GM12878 (cell line): Measurements from ENCODE around the gene STEAP2. TPM values are rescaled to one million over a fixed set of nuclear protein-coding genes. Genes with fewer than 3 reads are reported as not detected.

Source experiments
- BCL11A ChIP-seq: IDR thresholded peaks from 2 replicates; pipeline ENCODE4 v1.6.1; 2011; ENCODE audit warnings: low read depth, low read length
- BRCA1 ChIP-seq: IDR thresholded peaks from 2 replicates; pipeline ENCODE4 v1.6.1; 2011; ENCODE audit warnings: low read depth, low read length, improper control_type of control experiment
- CBFB ChIP-seq: IDR thresholded peaks from 2 replicates; pipeline ENCODE4 v1.6.1; 2016; ENCODE audit warnings: antibody characterized with exemption, low read depth
- CHD1 ChIP-seq: IDR thresholded peaks from 2 replicates; pipeline ENCODE4 v1.6.1; 2012; ENCODE audit warnings: low read depth, low read length, improper control_type of control experiment
- CREB1 ChIP-seq: IDR thresholded peaks from 2 replicates; pipeline ENCODE4 v1.6.1; 2012; ENCODE audit warnings: low read depth, mild to moderate bottlenecking, inconsistent platforms
- ESRRA ChIP-seq: IDR thresholded peaks from 2 replicates; pipeline ENCODE4 v1.6.1; 2012; ENCODE audit warnings: mild to moderate bottlenecking, low read length, improper control_type of control experiment
- FOS ChIP-seq: IDR thresholded peaks from 3 replicates; pipeline ENCODE4 v1.6.1; 2011; ENCODE audit warnings: borderline replicate concordance; ENCODE audit not compliant: insufficient read length; ENCODE audit errors: extremely low read depth
- FOXK2 ChIP-seq: fragments of 450-650 bp; IDR thresholded peaks from 2 replicates; pipeline ENCODE4 v1.6.1; 2017; ENCODE audit warnings: mild to moderate bottlenecking, moderate library complexity
- IKZF1 ChIP-seq: fragments of 450-650 bp; conservative IDR thresholded peaks from 2 replicates; pipeline ENCODE4 v1.6.1; 2017; ENCODE audit warnings: antibody characterized with exemption, mild to moderate bottlenecking
- IRF4 ChIP-seq: IDR thresholded peaks from 2 replicates; pipeline ENCODE4 v1.6.1; 2011; ENCODE audit warnings: low read depth, low read length
- JUNB ChIP-seq: IDR thresholded peaks from 2 replicates; pipeline ENCODE4 v1.6.1; 2016; ENCODE audit warnings: antibody characterized with exemption, mild to moderate bottlenecking
- MYC ChIP-seq: IDR thresholded peaks from 2 replicates; pipeline ENCODE4 v1.6.1; 2011; ENCODE audit warnings: mild to moderate bottlenecking, low read length, moderate library complexity, inconsistent platforms; ENCODE audit not compliant: insufficient read depth, insufficient replicate concordance, insufficient read length, severe bottlenecking
- PAX8 ChIP-seq: fragments of 450-650 bp; IDR thresholded peaks from 2 replicates; pipeline ENCODE4 v1.6.1; 2017; ENCODE audit warnings: mild to moderate bottlenecking, moderate library complexity
- POLR2A ChIP-seq: IDR thresholded peaks from 2 replicates; pipeline ENCODE4 v1.6.1; 2011; ENCODE audit warnings: low read depth, mild to moderate bottlenecking, low read length
- POU2F2 ChIP-seq: IDR thresholded peaks from 3 replicates; pipeline ENCODE4 v1.6.1; 2011; ENCODE audit warnings: low read depth, mild to moderate bottlenecking, low read length, borderline replicate concordance
- TAF1 ChIP-seq: IDR thresholded peaks from 2 replicates; pipeline ENCODE4 v1.6.1; 2011; ENCODE audit warnings: mild to moderate bottlenecking, low read depth, low read length, borderline replicate concordance
- polyA plus RNA-seq, 11 experiments: library from polyadenylated mRNA; depleted of rRNA in 4 of 11; unstranded in 6 of 11; stranded (reverse) in 5 of 11; fragments of >200 nt; fragmentation: Nextera tagmentation in 4 of 11; fragmentation: Illumina TruSeq in 1 of 11; extraction: Ambion mirVana in 4 of 11; extraction: Trizol in 1 of 11; gene quantifications; 1 replicate in 1 of 11; 2 replicates in 10 of 11; pipeline versions ENCODE4 v1.2.1 to v1.2.3, GENCODE V29; 2011 to 2016; ENCODE audit warnings: inconsistent platforms in 2 of 11, missing spikeins in 2 of 11, low read depth in 1 of 11
- total RNA-seq, 4 experiments: library from RNA; depleted of rRNA in 3 of 4; stranded (reverse); fragments of >200 nt in 3 of 4; fragmentation: Illumina TruSeq in 1 of 4; extraction: Trizol in 1 of 4; gene quantifications; 2 replicates each; pipeline versions ENCODE4 v1.2.1 to v1.2.3, GENCODE V29; 2013 to 2021
- TF ChIP-seq, protein P1 (sequence below): IDR thresholded peaks from 2 replicates; pipeline ENCODE4 v1.6.1; 2011; ENCODE audit warnings: borderline replicate concordance, low read depth, mild to moderate bottlenecking, moderate library complexity, low read length; ENCODE audit not compliant: insufficient read depth, poor library complexity, severe bottlenecking
- TF ChIP-seq, protein P2 (sequence below): fragments of 450-650 bp; IDR thresholded peaks from 2 replicates; pipeline ENCODE4 v1.6.1; 2016; ENCODE audit warnings: mild to moderate bottlenecking
- TF ChIP-seq, protein P3 (sequence below): IDR thresholded peaks from 2 replicates; pipeline ENCODE4 v1.6.1; 2011; ENCODE audit warnings: borderline replicate concordance, low read depth, mild to moderate bottlenecking, moderate library complexity, mixed read lengths, low read length; ENCODE audit not compliant: insufficient read depth; ENCODE audit errors: extremely low read length
- TF ChIP-seq, protein P4 (sequence below): fragments of 150-350 bp; IDR thresholded peaks from 2 replicates; pipeline ENCODE4 v1.6.1; 2016; ENCODE audit warnings: low read depth, low read length
- TF ChIP-seq, protein P5 (sequence below): IDR thresholded peaks from 2 replicates; pipeline ENCODE4 v1.6.1; 2011; ENCODE audit warnings: mild to moderate bottlenecking, low read depth, low read length, moderate library complexity; ENCODE audit not compliant: insufficient replicate concordance

STEAP2 gene
- total and polyA plus RNA-seq, 10 of the 15 experiments (the other 5 are each of a cell fraction or from before 2014, with no cell fraction given): 0.64 to 17.6 (median 1.8) TPM

DNA sequence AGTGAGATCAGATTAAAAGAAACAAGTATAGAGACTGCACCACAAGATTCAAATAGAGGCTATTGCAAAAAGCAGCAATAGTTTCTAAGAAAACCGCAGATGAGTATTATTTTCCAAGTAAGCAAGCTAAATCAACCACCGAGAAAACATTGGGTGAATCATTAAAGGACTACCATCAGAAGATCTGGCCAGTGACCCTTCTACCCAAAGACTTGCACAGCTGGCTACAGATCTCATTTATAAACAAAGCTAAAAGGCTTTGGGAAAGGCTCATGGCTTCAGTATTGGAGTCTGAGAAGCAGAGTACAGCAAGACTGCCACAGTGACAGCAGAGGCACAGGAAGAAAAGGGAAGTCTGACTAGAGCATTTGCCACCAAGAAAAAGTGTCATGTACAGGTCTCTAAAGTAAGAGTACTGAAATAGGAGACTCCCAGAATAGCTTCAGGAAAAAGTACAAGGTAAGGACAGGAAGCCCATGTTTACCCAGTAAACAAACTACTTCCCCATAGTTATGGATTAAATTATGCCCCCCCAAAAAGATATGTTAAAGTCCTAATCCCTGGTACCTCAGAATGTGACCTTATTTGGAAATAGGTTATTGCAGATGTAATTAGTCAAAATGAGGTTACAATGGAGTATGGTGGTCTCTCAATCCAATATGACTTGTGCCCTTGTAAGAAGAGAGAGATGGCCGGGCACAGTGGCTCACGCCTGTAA is 38.3 kb upstream of the STEAP2 start (continued):
- TF ChIP-seq, protein P1, sequence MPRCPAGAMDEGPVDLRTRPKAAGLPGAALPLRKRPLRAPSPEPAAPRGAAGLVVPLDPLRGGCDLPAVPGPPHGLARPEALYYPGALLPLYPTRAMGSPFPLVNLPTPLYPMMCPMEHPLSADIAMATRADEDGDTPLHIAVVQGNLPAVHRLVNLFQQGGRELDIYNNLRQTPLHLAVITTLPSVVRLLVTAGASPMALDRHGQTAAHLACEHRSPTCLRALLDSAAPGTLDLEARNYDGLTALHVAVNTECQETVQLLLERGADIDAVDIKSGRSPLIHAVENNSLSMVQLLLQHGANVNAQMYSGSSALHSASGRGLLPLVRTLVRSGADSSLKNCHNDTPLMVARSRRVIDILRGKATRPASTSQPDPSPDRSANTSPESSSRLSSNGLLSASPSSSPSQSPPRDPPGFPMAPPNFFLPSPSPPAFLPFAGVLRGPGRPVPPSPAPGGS: no peak
- TF ChIP-seq, protein P2, sequence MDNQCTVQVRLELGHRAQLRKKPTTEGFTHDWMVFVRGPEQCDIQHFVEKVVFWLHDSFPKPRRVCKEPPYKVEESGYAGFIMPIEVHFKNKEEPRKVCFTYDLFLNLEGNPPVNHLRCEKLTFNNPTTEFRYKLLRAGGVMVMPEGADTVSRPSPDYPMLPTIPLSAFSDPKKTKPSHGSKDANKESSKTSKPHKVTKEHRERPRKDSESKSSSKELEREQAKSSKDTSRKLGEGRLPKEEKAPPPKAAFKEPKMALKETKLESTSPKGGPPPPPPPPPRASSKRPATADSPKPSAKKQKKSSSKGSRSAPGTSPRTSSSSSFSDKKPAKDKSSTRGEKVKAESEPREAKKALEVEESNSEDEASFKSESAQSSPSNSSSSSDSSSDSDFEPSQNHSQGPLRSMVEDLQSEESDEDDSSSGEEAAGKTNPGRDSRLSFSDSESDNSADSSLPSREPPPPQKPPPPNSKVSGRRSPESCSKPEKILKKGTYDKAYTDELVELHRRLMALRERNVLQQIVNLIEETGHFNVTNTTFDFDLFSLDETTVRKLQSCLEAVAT: peak; percentile 100
- TF ChIP-seq IRF4 (no peak), JUNB (no peak), FOXK2 (no peak), PAX8 (no peak), ESRRA (no peak), POU2F2 (no peak), CHD1 (no peak), IKZF1 (peak; percentile 64), BRCA1 (no peak), FOS (no peak), CBFB (no peak), POLR2A (no peak), CREB1 (no peak), BCL11A (0 out of 2 replicates have a peak, but pooled peaks have one; percentile 14), MYC (no peak), TAF1 (no peak)
- TF ChIP-seq, protein P3, sequence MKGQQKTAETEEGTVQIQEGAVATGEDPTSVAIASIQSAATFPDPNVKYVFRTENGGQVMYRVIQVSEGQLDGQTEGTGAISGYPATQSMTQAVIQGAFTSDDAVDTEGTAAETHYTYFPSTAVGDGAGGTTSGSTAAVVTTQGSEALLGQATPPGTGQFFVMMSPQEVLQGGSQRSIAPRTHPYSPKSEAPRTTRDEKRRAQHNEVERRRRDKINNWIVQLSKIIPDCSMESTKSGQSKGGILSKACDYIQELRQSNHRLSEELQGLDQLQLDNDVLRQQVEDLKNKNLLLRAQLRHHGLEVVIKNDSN: no peak
- TF ChIP-seq, protein P4, sequence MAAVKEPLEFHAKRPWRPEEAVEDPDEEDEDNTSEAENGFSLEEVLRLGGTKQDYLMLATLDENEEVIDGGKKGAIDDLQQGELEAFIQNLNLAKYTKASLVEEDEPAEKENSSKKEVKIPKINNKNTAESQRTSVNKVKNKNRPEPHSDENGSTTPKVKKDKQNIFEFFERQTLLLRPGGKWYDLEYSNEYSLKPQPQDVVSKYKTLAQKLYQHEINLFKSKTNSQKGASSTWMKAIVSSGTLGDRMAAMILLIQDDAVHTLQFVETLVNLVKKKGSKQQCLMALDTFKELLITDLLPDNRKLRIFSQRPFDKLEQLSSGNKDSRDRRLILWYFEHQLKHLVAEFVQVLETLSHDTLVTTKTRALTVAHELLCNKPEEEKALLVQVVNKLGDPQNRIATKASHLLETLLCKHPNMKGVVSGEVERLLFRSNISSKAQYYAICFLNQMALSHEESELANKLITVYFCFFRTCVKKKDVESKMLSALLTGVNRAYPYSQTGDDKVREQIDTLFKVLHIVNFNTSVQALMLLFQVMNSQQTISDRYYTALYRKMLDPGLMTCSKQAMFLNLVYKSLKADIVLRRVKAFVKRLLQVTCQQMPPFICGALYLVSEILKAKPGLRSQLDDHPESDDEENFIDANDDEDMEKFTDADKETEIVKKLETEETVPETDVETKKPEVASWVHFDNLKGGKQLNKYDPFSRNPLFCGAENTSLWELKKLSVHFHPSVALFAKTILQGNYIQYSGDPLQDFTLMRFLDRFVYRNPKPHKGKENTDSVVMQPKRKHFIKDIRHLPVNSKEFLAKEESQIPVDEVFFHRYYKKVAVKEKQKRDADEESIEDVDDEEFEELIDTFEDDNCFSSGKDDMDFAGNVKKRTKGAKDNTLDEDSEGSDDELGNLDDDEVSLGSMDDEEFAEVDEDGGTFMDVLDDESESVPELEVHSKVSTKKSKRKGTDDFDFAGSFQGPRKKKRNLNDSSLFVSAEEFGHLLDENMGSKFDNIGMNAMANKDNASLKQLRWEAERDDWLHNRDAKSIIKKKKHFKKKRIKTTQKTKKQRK: no peak
- TF ChIP-seq, protein P5, sequence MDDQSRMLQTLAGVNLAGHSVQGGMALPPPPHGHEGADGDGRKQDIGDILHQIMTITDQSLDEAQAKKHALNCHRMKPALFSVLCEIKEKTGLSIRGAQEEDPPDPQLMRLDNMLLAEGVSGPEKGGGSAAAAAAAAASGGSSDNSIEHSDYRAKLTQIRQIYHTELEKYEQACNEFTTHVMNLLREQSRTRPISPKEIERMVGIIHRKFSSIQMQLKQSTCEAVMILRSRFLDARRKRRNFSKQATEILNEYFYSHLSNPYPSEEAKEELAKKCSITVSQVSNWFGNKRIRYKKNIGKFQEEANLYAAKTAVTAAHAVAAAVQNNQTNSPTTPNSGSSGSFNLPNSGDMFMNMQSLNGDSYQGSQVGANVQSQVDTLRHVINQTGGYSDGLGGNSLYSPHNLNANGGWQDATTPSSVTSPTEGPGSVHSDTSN: no peak
